ES-I3 (cell line): ENCODE measurements around the gene RPUSD1.
A peak's percentile ranks its signal among the peaks of the same experiment; 100 is the strongest.
"Not testable (repeated sequence)": the region's sequence is repeated elsewhere in the genome, so short reads cannot be mapped to it uniquely, and the experiment has no call there.

Experiments
- H3K36me3 ChIP-seq: 2 replicates; pipeline ENCODE4 v1.6.1; 2013; ENCODE audit warnings: mild to moderate bottlenecking, low read length, control low read depth, moderate library complexity; ENCODE audit not compliant: insufficient read depth
- H3K4me1 ChIP-seq: 2 replicates; pipeline ENCODE4 v1.6.1; 2013; ENCODE audit warnings: mild to moderate bottlenecking, control low read depth, low read length; ENCODE audit not compliant: insufficient read depth
- H3K9ac ChIP-seq: 2 replicates; pipeline ENCODE4 v1.6.1; 2013; ENCODE audit warnings: low read depth, mild to moderate bottlenecking, low read length, moderate library complexity
- H3K9me3 ChIP-seq: 2 replicates; pipeline ENCODE4 v1.6.1; 2013; ENCODE audit warnings: mild to moderate bottlenecking, low read length, moderate library complexity; ENCODE audit not compliant: control insufficient read depth, insufficient read depth

RPUSD1 gene

GRCh38 chr16:787978-788398 lies at the start of gene RPUSD1:
TSS of gene RPUSD1 (minus strand) at chr16:788381. CDS start at chr16:787737, 644 bp downstream.
- Histone ChIP-seq H3K9ac (peak within 1 kb of the TSS; percentile 84), H3K4me1 (peaks cover 4% of the 10 kb centered on the region; the same call in 1 of the 2 replicates), H3K36me3 (peaks cover 13% of the 10 kb centered on the region), H3K9me3 (no peaks in the 10 kb centered on the region)

GRCh38 chr16:836822-837221 lies 48.6 kb upstream of the RPUSD1 start:
- H3K4me1 ChIP-seq, H3K36me3 ChIP-seq, H3K9ac ChIP-seq: not testable (repeated sequence)
- peaks cover 11% of the 10 kb centered on the region for H3K9me3 ChIP-seq

- H3K9ac ChIP-seq, result no peak overlapping the region
- no peaks in the 10 kb centered on the region for H3K36me3 ChIP-seq
- no peaks in the 10 kb centered on the region for H3K4me1 ChIP-seq
- H3K9me3 ChIP-seq, result peaks cover 11% of the 10 kb centered on the region
Measured at GRCh38 chr16:836221-836620, 48.0 kb upstream of the RPUSD1 start.

- Histone ChIP-seq H3K4me1 (no peaks in the 10 kb centered on the region), H3K9me3 (peaks cover 11% of the 10 kb centered on the region), H3K36me3 (no peaks in the 10 kb centered on the region), H3K9ac (no peak overlapping the region)
Measured at GRCh38 chr16:835373-835772, 47.2 kb upstream of the RPUSD1 start.

- H3K36me3 ChIP-seq, result no peaks in the 10 kb centered on the region
- H3K4me1 ChIP-seq, result no peaks in the 10 kb centered on the region
- H3K9ac ChIP-seq, result no peak overlapping the region
- H3K9me3 ChIP-seq, result peaks cover 11% of the 10 kb centered on the region
Measured at GRCh38 chr16:833411-833810, 45.2 kb upstream of the RPUSD1 start.

- no peaks in the 10 kb centered on the region for H3K4me1 ChIP-seq
- H3K36me3 ChIP-seq, result no peaks in the 10 kb centered on the region
- no peak overlapping the region for H3K9ac ChIP-seq
- peaks cover 11% of the 10 kb centered on the region for H3K9me3 ChIP-seq
Measured at GRCh38 chr16:832652-833336, 44.6 kb upstream of the RPUSD1 start.

GRCh38 chr16:831571-832413 lies 43.6 kb upstream of the RPUSD1 start:
- Histone ChIP-seq H3K36me3 (no peaks in the 10 kb centered on the region), H3K9ac (no peak overlapping the region), H3K9me3 (peaks cover 11% of the 10 kb centered on the region), H3K4me1 (no peaks in the 10 kb centered on the region)

- H3K36me3 ChIP-seq, result no peaks in the 10 kb centered on the region
- peaks cover 5% of the 10 kb centered on the region for H3K9me3 ChIP-seq
- H3K4me1 ChIP-seq, result no peaks in the 10 kb centered on the region
- H3K9ac ChIP-seq, result no peak overlapping the region
Measured at GRCh38 chr16:830871-831570, 42.8 kb upstream of the RPUSD1 start.

- Histone ChIP-seq H3K9me3 (no peaks in the 10 kb centered on the region), H3K36me3 (no peaks in the 10 kb centered on the region), H3K4me1 (no peaks in the 10 kb centered on the region), H3K9ac (no peak overlapping the region)
Measured at GRCh38 chr16:830107-830870, 42.1 kb upstream of the RPUSD1 start.

- H3K4me1 ChIP-seq, result no peaks in the 10 kb centered on the region
Measured at GRCh38 chr16:828891-829290, 40.7 kb upstream of the RPUSD1 start.

GRCh38 chr16:827513-827912 lies 39.3 kb upstream of the RPUSD1 start:
- Histone ChIP-seq H3K36me3 (no peaks in the 10 kb centered on the region), H3K9me3 (no peaks in the 10 kb centered on the region)

More at GRCh38 chr16:828891-829290, 40.7 kb upstream of the RPUSD1 start:
- H3K9ac ChIP-seq, result no peak overlapping the region
- H3K9me3 ChIP-seq, result no peaks in the 10 kb centered on the region
- H3K36me3 ChIP-seq, result no peaks in the 10 kb centered on the region

GRCh38 chr16:825341-826061 lies 37.3 kb upstream of the RPUSD1 start:
- Histone ChIP-seq H3K4me1 (no peaks in the 10 kb centered on the region), H3K36me3 (no peaks in the 10 kb centered on the region), H3K9me3 (no peaks in the 10 kb centered on the region), H3K9ac (no peak overlapping the region)

More at GRCh38 chr16:827513-827912, 39.3 kb upstream of the RPUSD1 start:
- no peaks in the 10 kb centered on the region for H3K4me1 ChIP-seq
- no peak overlapping the region for H3K9ac ChIP-seq

GRCh38 chr16:824601-825000 lies 36.4 kb upstream of the RPUSD1 start:
- H3K36me3 ChIP-seq, result no peaks in the 10 kb centered on the region
- no peaks in the 10 kb centered on the region for H3K4me1 ChIP-seq
- no peak overlapping the region for H3K9ac ChIP-seq
- no peaks in the 10 kb centered on the region for H3K9me3 ChIP-seq
